HG03103 (cell line): ENCODE data around the gene KIF21B.

Source experiments
- ATAC-seq: cut with Tn5 transposase; IDR thresholded peaks from one replicate; pipeline ENCODE4 v1.9.1; 2021; ENCODE audit warnings: low read depth; ENCODE audit not compliant: unreplicated experiment

Gene KIF21B

DNA sequence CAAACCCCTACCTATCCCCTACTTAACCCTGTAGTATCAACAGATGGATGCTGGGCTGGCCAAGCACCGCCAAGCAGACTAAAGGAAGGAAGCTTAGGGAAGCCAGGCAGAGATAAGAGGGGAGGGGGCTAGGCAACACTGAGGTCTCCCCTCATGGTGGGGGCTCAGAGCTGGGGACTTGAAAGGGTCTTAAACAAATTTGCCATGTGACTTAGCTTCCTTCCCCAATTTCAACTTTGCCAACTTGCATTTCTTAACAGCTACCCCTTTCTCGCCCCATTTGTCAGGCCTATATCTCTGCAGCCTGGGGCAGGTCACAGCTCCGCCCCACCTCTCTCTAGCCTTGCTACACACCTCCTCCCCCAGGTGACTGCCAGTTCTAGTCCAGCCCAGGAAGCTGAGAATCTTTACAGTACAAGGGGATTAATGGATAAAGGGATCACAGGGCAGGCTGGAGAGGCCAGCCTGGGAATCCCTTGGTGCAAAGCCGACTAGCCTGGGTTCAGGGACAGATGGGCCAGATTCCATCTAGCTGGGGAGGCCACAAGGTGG is 3.4 kb downstream of the KIF21B start:
- ATAC-seq, result no peak

DNA sequence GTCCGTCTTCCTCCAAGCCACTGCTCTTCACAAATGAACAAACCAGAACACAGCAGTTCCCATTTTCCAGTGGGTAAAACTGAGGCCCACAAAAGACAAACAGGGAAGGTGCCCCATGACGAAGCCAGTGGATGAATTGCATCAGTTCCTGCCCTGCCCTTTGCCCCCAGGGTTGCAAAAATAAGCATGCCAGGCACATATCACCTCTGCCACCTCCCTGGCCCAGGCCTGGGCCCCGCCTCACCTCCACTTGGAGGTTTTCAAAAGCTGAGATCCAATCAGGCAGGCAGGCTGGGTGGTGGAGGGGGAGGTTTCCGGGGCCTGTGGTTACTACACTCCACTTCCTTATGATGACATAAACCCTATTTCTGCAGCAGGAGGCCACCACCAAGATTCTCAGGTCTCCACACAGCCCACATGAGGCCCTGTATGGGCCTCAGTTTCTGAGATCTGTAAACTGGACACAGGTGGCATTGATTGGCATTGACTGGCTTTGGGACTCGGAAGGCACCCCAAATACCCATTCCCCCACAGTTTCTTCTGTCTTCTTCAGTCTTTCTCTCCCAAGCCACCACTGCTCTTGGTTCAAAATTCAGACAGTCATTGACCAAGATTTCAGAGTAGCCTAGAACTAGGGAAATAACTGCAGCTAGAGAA is 4.1 kb downstream of the KIF21B start:
- peak; percentile 65 for ATAC-seq

DNA sequence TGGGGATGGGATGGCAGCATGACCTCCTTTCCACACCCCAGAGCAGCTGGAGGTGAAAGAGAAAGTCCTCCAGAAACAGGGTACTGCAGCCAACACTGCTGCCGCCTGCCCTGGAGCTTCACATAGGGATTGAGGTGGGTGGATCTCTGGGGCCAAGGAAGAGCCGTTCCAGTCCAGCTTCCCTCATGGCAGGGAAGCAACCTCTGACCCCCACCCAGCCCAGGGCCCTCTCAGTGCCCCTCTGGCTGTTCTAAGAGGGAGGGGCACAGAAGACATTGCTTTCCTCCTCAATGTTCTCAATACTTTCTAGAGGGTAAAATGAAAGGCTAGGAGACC is 5.7 kb downstream of the KIF21B start:
- no peak for ATAC-seq

DNA sequence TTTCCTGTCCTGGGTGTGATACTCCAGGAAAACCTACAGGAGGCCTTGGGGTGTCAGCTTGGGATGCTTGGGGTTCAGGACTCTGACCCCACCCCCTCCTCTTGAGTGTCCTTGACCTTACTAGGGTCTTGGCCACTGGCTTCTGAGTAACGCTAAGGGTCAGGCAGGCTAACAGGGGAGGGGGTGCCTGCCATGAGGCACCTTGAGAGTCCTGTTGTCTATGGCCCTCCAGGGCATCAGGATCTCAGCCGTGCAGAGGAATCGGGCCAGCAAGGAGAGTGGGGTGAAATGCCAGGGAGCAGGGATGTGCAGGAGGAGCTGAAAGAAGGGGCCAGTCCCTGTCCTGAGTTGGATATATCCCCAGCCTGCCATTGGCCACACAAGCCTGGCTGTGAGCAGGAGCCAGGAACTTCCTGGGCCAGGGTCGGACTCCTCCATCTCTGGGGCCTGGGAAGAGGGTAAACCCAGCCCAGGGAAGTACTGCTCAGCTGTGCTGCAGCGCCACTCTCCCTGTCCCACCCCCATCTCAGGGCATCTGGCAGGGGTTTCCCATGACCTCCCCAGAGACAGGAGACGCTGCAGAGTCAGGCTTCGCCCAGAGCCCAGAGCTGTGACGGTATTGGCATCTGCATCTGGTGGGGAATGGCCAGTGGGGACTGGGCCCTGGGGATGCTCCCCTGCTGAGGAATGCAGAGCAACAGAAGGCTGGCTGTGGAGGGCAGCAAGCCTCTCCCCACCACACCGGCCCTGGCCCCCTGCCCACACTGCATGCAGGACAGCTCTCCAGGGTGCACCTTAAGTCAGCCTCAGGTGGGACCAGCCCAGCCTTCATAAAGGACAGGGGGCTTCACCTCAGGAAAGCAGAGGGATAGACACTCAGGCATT is 6.3 kb downstream of the KIF21B start:
- no peak for ATAC-seq

DNA sequence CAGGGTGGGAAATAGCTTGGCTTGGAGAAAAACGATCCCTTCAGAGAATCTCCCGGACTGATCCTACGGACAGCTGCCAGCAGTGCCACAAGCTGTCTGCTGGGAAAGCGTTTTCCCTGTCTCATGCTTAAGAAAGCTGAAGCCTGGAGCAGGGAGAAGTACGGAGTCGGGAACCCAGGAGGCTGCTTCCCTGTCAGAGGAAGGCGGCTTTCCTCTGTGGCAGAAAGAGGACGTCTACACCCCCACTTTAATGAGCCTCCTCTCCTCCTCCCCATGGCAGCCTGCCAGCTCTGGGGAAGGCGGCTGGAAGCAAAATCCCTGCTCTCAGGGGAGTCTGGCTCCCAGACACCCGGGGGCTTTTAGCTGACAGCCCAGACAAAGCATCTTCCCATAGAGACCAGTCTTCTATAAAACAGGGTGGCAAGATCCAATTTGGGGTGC is 7.3 kb downstream of the KIF21B start:
- no peak for ATAC-seq

DNA sequence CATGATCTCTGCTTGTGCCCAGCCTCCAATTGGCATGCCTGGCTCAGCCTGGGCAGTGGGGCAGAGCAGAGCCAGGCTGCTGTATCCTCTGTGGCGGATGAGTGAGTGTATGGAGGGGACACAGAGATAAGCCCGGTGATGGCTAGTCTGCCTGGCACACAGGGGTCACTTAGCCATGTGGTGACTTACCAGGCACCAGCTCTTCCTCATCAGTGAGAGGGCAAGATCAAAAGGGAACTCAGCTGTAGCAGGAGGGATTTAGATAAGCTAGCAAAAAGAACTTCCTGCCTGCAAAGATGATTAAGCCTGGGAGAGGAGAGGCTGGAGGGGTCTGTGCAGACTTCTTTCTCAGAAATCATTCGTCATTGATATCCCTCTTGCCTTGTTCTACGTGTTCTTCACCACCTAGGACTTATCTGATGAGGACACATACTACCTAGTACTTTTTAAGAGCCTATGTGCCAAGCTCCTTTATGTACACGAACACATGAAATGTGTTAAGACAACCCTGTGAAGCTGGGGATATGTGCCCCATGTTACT is 7.9 kb downstream of the KIF21B start:
- ATAC-seq, result no peak

DNA sequence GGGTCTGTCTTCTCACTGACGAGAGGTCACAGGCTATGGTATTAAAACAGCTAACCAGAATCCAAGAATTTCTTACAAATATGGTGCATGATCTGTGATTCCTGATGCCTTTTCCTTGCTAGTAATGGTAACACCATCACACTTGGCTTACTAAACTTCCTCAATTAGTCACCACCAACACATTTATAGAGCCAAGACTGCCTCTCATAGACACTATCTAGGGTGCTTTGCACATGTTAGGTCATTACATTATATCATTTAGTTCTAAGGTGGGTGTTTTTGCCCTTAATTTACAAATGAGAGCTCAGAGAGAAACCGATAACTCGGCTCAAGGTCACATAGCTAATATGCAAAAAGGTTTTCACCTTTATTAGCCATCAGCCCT is 8.7 kb downstream of the KIF21B start:
- ATAC-seq, result no peak

DNA sequence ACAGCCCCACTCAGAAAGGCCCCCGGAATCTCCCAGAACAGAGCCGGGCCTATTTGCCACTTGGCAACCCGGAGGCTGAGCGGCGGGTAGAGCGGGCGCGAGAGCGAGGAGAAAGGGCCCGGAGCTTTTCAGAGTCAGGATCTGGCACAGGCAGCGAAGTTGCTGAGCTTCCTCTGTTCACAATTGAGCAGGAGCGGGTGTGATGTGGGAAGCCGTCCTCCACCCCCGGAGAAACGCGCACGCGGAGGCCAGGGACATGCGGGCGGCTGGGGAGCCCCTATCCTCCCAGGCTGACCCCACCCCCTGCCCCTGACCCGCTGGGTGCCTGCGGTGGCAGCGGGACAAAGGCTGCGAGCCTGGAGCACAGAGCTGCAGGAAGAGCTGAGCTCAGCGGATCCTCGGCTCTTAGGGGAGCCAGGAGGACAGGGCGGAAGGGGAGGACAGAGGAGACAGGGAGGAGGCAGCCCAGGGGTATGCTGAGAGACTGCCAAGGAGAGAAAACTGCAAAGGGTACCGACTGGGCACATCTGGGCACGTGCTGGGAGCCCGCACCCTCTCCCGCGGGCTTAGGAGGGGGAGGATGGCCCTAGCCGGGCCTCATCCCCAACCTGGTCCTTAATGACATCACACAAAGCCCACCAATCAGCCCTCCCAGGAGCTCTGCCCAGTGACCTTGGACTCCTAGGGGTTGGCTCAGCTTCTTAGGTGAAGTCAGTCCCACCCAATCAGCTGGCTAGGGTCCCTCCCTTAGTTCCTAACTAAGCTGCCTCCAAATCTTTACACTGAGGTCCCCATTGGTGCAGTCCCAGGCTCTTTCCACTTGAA is 9.3 kb downstream of the KIF21B start:
- no peak for ATAC-seq

DNA sequence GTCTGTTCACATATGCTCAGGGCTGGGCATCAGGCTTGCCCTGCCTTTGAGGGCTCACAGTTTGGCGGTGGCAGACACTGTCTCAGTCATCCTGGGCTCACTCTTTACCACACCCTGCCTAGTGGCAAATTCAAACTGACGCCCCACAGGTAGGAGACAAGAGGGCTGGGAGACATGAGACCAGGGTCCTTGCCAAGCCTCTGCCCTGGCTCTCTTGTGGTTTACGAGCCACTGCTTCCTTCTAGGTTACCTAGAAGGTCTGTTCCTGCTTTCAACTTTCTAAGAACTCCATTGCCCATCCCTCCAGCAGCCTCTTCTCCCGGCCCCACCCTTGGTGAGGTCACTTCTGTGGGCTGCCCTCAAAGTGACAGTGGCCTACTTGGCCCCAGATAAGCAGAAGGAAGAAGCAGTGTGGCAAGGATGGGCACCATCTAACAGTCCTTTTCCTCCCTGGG is 10.5 kb downstream of the KIF21B start:
- no peak for ATAC-seq

DNA sequence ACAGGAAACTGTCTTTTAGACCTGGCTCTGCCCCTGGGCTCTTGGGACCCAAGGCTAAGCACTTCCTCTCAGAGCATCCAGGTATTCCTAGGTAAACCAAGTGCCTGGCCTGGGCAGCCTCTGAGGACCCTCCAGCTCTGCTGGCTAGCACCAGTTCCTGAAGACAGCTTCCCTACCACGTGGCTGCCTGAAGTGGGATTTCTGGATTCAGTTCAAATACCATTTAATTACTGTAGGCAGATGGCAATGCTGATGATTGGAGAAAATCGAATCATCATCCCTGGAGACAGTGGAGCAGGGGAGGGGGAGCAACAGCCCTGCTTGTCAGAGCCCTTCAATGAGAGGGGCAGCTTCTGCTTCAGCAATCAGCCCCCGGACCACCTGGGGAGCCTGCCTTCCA is 11.9 kb downstream of the KIF21B start:
- no peak for ATAC-seq

DNA sequence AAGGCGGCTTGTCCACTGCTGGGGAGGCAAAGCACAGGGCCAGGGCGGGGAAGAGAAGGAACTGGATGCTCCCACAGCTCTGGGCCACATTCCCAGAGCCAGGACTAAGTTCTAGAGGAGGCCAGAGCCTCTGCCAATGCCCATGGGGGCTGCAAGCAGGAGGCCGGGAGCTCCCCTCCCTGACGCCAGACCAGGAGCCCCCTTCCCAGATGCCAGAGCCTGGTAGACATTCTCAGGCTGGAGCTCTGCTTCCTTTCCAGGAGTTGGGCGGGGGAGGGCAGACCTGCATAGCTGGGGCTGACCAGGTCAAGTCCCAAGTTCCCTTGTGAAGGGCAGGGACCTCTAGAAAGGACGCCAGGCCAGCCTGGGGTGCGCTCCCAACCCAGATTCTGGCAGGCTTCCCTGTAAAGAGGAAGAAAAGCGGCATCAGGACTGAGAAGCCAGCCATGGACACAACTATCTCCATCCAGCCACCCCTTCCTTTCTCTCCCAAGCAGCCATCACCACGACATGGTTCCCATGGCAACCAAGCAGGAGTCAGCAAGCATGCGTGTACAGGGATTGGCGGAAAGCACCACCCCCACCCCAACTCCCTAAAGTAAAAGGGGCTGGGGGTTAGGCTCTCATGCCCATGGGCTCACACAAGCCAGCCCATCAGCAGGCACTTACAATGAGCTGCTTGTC is 13.4 kb downstream of the KIF21B start:
- ATAC-seq, result no peak

DNA sequence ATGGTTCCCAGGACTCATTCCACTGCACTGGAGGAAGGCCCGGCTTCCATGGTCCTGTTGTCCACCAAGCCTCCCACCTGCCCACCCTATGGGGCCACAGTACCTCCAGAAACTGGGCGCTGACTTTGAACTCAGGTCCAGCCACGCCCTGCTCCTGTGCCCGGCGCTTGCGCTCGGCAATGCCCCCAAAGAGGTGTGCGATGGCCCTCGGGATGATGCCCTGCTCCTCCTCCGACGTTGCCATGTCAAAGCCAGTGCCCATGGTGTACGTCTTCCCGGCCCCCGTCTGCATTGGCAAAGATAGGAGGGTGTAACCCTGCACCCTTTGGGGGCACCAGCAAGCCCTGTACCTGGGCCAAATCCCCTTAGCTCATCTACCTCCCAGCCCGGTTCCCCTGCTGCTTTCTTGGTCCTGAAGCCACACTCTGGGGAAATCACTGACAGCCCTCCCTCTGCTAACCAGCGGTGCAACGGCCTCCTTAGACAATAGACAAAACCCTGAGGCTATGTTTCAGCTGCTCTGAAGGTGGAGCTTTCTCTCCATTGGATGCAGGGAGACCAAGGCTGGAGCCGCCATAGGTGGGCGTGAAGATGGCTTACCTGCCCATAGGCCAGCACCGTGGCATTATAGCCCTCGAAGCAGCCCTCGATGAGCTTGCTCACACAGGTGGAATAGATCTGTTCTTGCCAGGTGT is 14.7 kb downstream of the KIF21B start:
- no peak for ATAC-seq

DNA sequence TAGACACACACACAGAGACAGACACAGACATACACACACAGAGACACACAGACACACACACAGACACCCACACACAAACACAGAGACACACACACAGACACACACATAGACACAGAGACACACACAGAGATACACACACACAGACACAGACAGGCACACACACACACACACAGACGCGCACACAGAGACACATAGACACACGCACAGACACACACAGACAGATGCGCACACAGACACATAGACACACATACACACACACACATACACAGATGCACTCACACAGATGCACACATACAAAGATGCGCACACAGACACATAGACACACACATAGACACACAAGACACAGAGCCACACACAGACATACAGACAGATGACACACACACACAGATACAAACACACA is 16.0 kb downstream of the KIF21B start:
- no peak for ATAC-seq

DNA sequence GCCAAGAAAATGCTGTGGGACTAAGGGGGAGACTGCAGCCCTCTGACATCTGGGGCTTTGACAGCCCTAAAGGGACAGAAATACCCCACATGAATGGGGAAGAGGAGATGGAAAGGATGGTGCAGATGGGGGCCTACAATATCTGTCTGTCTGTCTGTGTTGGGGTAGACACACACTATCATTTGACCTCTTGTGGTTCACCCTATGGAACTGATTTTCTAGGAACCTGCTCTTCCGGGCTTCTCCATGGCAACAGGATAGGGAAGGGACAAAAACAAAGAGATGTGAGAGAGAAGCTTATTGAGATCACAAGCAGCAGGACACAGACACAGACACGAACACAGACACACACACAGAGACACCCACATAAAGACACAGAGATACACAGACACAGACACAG is 17.1 kb downstream of the KIF21B start:
- no peak for ATAC-seq

DNA sequence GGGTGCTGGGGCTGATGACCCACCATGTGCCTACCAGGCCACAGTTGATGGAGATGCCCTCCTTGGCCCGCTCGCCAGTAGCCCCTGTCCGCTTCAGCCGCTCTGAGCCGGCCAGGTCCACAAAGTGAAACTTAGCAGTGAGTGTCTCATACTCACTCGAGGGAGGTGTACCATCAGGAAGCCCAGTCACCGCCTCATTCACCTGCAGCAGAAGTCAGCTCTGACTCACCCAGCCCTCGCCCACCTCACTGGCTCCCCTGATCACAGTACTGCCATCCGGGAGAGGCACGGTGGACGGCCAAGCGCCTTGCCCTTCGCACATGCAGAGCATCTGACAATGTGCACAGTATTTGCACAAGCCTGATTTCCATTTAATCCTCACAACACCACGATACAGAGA is 18.8 kb downstream of the KIF21B start:
- no peak for ATAC-seq

DNA sequence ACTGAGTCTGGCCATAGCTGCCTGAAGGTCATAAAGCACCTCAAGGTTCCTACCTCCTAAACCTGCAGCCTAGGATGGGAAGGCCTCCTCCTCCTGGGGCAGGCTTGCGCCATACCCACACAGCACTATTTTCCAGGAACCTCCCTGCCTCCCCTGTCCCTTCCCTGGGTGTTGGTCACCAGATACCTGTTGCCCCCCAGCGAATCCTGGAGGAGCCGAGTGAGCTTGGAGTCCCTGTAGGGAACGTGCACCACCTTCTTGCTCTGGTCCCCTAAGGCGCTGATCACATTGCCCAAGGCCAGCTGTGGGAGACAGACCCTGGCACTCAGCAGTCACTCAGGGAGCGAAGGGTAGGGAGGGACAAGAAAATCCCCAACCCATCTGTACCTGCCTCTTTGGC is 19.4 kb downstream of the KIF21B start:
- ATAC-seq, result no peak

DNA sequence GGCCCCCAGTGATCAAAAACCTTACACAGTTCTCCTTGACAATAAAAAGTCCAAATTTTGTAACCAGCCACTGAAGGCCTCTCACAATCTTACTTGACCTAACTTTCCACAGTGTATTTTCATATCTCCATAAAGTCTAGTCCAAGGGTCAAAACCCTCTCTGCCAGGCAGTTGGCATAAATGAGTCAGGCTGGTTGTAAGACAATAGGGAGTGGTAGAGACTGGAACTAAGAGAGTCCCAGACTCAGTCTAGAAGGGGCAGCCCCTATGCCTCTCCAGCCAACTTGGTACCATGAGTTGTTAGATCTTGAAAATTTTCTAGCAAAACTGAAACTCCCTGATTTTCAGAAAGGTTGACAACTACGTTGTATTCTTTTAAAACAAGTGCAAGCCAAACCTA is 21.0 kb downstream of the KIF21B start:
- ATAC-seq, result no peak

DNA sequence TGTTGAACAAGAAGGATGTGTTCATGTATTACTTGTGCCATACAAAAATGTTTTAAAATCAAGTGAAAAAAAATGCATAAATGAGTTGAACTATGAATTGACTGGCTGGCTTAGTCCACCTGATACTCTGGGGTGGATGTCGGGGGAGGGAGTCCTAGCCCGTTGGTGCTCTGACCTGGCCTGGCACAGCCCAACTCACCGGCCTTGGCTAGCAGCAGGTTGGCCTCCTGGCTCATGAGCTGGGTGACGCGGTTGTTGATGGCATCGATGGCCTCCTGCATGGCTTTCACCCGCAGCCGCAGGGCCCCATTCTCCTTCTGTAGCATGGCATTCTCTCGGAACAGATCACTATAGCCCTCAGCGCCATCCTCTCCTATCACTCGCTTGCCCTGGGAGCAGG is 21.6 kb downstream of the KIF21B start:
- ATAC-seq, result no peak

DNA sequence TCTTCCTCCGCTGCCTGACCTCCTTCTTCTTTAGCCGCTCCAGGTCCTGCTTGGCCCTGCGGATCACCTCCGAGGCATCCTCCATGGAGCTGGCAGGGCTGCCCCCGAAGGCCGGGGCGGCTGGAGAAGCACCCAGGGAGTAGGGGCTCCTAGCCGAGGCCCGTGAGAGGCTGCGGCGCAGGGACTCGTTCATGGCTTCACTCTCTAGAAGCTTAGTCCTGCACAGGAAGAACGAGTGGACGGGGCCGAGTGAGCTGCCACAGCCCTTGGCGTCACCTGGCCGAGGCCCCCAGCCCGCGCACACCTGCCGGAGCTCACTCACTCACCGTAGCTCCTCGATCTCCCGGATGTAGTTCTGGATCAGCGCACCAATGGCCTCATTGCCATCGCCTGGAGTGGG is 23.1 kb downstream of the KIF21B start:
- ATAC-seq, result no peak

DNA sequence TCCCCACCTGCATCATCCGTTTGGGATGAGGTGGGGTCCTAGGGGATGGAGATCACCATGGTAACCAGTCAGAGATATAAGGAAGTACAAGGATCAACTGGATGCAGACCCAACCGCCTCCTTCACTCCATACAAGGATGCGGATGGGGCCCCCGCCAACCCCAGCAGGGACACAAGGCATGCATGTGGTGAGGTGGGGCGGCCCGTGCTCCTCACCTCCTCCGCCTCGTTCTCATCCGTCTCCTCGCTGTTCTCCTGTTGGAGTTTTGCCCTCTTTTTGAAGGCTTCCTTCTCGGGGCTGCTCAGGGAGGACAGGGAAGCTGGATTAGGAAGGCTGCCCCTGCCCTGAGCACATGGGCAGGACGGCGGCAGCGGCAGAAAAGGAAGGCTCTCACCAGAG is 23.8 kb downstream of the KIF21B start:
- no peak for ATAC-seq
